ENCODE results near the gene CARD9.
A peak's percentile ranks its signal among the peaks of the same experiment; 100 is the strongest.

The CARD9 gene, protein sequence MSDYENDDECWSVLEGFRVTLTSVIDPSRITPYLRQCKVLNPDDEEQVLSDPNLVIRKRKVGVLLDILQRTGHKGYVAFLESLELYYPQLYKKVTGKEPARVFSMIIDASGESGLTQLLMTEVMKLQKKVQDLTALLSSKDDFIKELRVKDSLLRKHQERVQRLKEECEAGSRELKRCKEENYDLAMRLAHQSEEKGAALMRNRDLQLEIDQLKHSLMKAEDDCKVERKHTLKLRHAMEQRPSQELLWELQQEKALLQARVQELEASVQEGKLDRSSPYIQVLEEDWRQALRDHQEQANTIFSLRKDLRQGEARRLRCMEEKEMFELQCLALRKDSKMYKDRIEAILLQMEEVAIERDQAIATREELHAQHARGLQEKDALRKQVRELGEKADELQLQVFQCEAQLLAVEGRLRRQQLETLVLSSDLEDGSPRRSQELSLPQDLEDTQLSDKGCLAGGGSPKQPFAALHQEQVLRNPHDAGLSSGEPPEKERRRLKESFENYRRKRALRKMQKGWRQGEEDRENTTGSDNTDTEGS

DNA sequence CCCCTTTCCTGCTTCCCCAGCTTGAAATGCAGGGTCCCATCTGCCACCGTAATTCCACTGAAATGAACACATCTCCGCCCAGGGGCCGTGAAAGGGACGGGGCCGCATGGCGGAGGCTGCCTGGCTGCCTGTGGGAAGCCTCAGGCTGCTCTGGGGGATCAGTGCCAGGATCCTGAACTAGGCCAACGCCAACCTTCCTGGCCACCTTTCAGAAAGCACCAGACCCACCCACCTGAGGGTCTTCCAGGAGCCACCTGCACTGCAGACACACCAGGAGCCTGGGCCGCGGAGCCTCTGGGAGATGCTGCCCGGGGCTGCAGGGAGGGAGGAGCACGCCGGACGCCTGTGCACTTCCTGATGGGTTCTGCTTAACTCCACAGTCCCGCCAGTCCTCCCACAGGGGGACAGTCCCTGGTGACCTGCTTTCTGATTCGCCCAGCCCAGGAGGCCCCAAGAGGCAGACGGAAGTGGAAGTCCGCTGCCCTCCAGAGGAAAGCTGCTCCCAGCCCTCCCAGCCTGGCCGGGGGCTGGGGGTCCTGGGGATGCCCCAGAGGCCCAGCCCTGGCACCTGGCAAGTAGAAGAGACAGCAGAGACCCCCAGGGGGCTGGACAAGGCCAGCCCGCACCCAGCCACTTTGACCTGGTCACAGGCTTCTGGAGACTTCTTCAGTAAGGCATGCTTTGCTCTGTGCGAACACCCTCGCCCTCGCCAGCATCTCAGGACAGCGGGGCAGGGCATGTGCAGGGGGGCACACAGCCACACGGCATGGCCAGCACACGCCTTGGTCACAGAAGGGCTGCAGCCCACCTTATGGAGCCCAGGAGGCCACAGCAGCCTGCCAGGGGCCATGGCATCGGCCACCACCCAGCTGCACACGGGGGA is at the start of gene CARD9:
TSS of gene CARD9 (minus strand) at position 370 of the 883 bp plus-strand sequence. CDS start 1,591 bp downstream, outside the sequence.
- TF ChIP-seq, protein P1, sequence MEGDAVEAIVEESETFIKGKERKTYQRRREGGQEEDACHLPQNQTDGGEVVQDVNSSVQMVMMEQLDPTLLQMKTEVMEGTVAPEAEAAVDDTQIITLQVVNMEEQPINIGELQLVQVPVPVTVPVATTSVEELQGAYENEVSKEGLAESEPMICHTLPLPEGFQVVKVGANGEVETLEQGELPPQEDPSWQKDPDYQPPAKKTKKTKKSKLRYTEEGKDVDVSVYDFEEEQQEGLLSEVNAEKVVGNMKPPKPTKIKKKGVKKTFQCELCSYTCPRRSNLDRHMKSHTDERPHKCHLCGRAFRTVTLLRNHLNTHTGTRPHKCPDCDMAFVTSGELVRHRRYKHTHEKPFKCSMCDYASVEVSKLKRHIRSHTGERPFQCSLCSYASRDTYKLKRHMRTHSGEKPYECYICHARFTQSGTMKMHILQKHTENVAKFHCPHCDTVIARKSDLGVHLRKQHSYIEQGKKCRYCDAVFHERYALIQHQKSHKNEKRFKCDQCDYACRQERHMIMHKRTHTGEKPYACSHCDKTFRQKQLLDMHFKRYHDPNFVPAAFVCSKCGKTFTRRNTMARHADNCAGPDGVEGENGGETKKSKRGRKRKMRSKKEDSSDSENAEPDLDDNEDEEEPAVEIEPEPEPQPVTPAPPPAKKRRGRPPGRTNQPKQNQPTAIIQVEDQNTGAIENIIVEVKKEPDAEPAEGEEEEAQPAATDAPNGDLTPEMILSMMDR (IDR thresholded peaks at IDR 0.05; ENCODE audit: insufficient read depth, low read depth, low read length, missing control alignments), result no peak
- H3K4me3 ChIP-seq (ENCODE audit: low read depth, low read length), result peak within 1 kb of the TSS; percentile 44
- no peak for DNase-seq (ENCODE audit: low read depth)

DNA sequence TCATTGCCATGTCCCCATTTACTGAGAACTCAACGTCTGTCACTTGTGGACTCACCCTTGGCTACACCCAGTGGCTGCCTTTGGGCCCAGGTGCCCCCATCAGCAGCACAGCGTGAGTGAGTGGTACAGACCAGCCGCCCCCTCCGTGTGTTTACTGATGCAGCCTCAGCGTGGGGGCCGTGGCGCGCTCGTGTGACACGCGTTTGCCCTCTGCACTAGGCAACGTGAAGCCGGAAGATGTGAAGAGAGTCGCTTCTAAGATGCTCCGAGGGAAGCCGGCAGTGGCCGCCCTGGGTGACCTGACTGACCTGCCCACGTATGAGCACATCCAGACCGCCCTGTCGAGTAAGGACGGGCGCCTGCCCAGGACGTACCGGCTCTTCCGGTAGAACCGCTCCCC is 49.4 kb upstream of the CARD9 start:
- TF ChIP-seq, protein P1 (IDR thresholded peaks at IDR 0.05; ENCODE audit: insufficient read depth, low read depth, low read length, missing control alignments), result no peak
- no peak for DNase-seq (ENCODE audit: low read depth)
- H3K4me3 ChIP-seq (ENCODE audit: low read depth, low read length), result no peak overlapping the region

DNA sequence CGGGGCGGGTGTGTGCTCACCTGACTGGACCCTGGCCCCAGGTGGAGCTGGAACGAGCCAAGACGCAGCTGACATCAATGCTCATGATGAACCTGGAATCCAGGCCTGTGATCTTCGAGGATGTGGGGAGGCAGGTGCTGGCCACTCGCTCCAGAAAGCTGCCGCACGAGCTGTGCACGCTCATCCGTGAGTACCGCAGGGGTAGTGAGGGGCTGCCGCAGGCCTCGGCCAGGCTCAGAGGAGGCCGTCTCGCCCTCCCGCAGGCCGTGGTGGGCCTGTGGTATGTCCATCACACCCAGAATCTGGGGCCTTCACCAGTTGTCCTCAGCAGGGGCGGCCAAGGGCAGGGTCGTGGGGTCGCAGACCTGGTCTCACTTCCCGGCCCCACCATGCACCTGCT is 48.3 kb upstream of the CARD9 start:
- TF ChIP-seq, protein P1 (IDR thresholded peaks at IDR 0.05; ENCODE audit: insufficient read depth, low read depth, low read length, missing control alignments), result no peak
- DNase-seq (ENCODE audit: low read depth), result no peak
- no peak overlapping the region for H3K4me3 ChIP-seq (ENCODE audit: low read depth, low read length)

DNA sequence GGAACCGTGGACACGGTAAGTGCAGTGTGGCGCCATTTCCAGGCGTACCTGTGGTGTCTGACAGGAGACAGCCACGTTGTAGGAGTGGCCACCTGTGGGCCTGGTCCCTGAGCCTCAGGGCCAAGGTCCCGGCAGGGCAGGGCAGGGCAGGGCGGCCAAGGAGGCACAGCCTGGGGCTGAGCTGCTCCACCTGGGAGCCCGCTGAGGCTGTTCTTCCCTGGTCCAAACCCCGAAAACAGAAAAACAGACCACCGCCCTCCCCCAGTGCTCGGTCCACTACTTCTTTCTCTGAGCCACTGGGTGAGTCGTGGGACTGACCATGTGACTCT is 45.6 kb upstream of the CARD9 start:
- no peak overlapping the region for H3K4me3 ChIP-seq (ENCODE audit: low read depth, low read length)
- no peak for DNase-seq (ENCODE audit: low read depth)
- TF ChIP-seq, protein P1 (IDR thresholded peaks at IDR 0.05; ENCODE audit: insufficient read depth, low read depth, low read length, missing control alignments), result no peak

DNA sequence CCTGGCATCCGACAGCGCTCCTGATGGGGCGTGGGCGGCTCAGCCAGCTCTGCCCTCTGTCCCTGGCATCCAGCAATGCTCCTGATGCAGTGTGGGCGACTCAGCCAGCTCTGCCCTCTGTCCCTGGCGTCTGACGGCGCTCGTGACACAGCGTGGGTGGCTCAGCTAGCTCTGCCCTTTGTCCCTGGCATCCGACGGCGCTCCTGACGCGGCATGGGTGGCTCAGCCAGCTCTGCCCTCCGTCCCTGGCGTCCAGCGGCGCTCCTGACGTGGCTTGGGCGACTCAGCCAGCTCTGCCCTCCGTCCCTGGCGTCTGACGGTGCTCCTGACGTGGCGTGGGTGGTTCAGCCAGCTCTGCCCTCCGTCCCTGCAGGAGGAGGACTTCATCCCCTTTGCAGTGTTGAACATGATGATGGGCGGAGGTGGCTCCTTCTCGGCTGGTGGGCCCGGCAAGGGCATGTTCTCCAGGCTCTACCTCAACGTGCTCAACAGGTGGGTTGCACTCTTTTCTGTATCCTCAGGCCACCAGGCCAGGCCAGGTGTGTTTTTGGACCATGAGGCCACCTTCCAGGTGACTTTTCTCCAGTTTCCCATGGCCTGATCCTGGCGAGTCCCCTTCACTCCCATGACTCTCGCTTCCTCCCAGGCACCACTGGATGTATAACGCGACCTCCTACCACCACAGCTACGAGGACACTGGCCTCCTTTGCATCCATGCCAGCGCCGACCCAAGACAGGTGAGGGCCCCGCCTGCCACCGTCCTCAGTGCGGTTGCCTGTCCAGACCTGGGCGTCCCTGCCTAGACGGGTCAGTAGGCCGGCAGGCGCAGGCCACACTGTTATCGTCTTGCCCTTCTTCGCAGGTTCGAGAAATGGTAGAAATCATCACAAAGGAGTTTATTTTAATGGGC is 45.0 kb upstream of the CARD9 start:
- TF ChIP-seq, protein P1 (IDR thresholded peaks at IDR 0.05; ENCODE audit: insufficient read depth, low read depth, low read length, missing control alignments), result no peak
- H3K4me3 ChIP-seq (ENCODE audit: low read depth, low read length), result no peak overlapping the region
- no peak for DNase-seq (ENCODE audit: low read depth)

DNA sequence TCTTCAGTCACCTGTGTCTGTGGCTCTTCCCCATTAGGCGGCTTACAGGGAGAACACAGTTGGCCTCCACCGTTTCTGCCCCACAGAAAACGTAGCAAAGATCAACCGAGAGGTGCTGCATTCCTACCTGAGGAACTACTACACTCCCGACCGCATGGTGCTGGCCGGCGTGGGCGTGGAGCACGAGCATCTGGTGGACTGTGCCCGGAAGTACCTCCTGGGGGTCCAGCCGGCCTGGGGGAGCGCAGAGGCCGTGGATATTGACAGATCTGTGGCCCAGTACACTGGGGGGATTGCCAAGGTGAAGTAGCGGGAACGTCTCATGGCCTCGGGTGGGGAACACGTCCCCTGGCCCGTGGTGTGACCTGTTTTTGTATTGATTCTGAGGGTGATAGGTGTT is 43.4 kb upstream of the CARD9 start:
- TF ChIP-seq, protein P1 (IDR thresholded peaks at IDR 0.05; ENCODE audit: insufficient read depth, low read depth, low read length, missing control alignments), result no peak
- H3K4me3 ChIP-seq (ENCODE audit: low read depth, low read length), result no peak overlapping the region
- DNase-seq (ENCODE audit: low read depth), result no peak

All from GM12865 (cell line).